ENCODE measurements around the gene TIMM13.

- TF ChIP-seq CTCF (IDR thresholded peaks at IDR 0.05): no peak
- TF ChIP-seq EP300 (IDR thresholded peaks at IDR 0.05): no peak
- no peak for TF ChIP-seq POLR2AphosphoS5 (IDR thresholded peaks at IDR 0.05)
Observed at GRCh38 chr19:2443116-2443784, 15.9 kb upstream of the TIMM13 start.
